HG03175 (cell line): ENCODE measurements around the gene PCSK1.

Experiments
- ATAC-seq: cut with Tn5 transposase; IDR thresholded peaks from one replicate; pipeline ENCODE4 v1.9.1; 2021; ENCODE audit warnings: mild to moderate bottlenecking, moderate library complexity; ENCODE audit not compliant: unreplicated experiment

The PCSK1 gene

GRCh38 chr5:96433066-96433447 lies at the start of gene PCSK1:
Gene PCSK1, minus strand, starts transcription at chr5:96433248. Its CDS starts 206 bp downstream, at chr5:96433042.
- peak; percentile 12 for ATAC-seq

GRCh38 chr5:96481867-96482266 lies 48.8 kb upstream of the PCSK1 start:
- no peak for ATAC-seq

GRCh38 chr5:96481009-96481786 lies 48.1 kb upstream of the PCSK1 start:
- ATAC-seq, result no peak

- no peak for ATAC-seq
Observed at GRCh38 chr5:96478983-96479382, 45.9 kb upstream of the PCSK1 start.

- no peak for ATAC-seq
Observed at GRCh38 chr5:96476654-96477053, 43.6 kb upstream of the PCSK1 start.

GRCh38 chr5:96474073-96474472 lies 41.0 kb upstream of the PCSK1 start:
- no peak for ATAC-seq

GRCh38 chr5:96473155-96473554 lies 40.1 kb upstream of the PCSK1 start:
- ATAC-seq, result no peak

- no peak for ATAC-seq
Observed at GRCh38 chr5:96470785-96471184, 37.7 kb upstream of the PCSK1 start.

- ATAC-seq, result no peak
Observed at GRCh38 chr5:96468956-96469355, 35.9 kb upstream of the PCSK1 start.

GRCh38 chr5:96463091-96463490 lies 30.0 kb upstream of the PCSK1 start:
- no peak for ATAC-seq

GRCh38 chr5:96459313-96460121 lies 26.5 kb upstream of the PCSK1 start:
- ATAC-seq, result no peak

- no peak for ATAC-seq
Observed at GRCh38 chr5:96458176-96458575, 25.1 kb upstream of the PCSK1 start.

- ATAC-seq, result no peak
Observed at GRCh38 chr5:96455789-96456188, 22.7 kb upstream of the PCSK1 start.

GRCh38 chr5:96453394-96453793 lies 20.3 kb upstream of the PCSK1 start:
- ATAC-seq, result no peak

GRCh38 chr5:96447949-96448348 lies 14.9 kb upstream of the PCSK1 start:
- ATAC-seq, result no peak

- peak; percentile 31 for ATAC-seq
Observed at GRCh38 chr5:96440185-96440538, 7.1 kb upstream of the PCSK1 start.

- peak; percentile 96 for ATAC-seq
Observed at GRCh38 chr5:96439477-96440184, 6.6 kb upstream of the PCSK1 start.

- ATAC-seq, result peak; percentile 64
Observed at GRCh38 chr5:96434201-96434645, 1.2 kb upstream of the PCSK1 start.

GRCh38 chr5:96432216-96433065 lies 607 bp downstream of the PCSK1 start:
- peak; percentile 53 for ATAC-seq

GRCh38 chr5:96431376-96432187 lies 1.5 kb downstream of the PCSK1 start:
- no peak for ATAC-seq
